HG03521 (cell line): ENCODE measurements around the gene RHOT1.
"Not testable (repeated sequence)": the region's sequence is repeated elsewhere in the genome, so short reads cannot be mapped to it uniquely, and the experiment has no call there.

Experiments used
- ATAC-seq: cut with Tn5 transposase; IDR thresholded peaks from one replicate; pipeline ENCODE4 v1.9.1; 2021; ENCODE audit warnings: mild to moderate bottlenecking, moderate library complexity; ENCODE audit not compliant: unreplicated experiment

RHOT1 gene

GRCh38 chr17:32123782-32124181, 18.5 kb upstream of the RHOT1 start:
- ATAC-seq: no peak

- ATAC-seq: no peak
Observed at GRCh38 chr17:32124985-32125847, 17.1 kb upstream of the RHOT1 start.

- no peak for ATAC-seq
Observed at GRCh38 chr17:32125848-32126153, 16.5 kb upstream of the RHOT1 start.

GRCh38 chr17:32126325-32126724, 16.0 kb upstream of the RHOT1 start:
- ATAC-seq: no peak

- ATAC-seq: no peak
Observed at GRCh38 chr17:32126746-32127145, 15.6 kb upstream of the RHOT1 start.

- ATAC-seq: peak; percentile 75
Observed at GRCh38 chr17:32127158-32127897, 15.0 kb upstream of the RHOT1 start.

- ATAC-seq: not testable (repeated sequence)
Observed at GRCh38 chr17:32128470-32128869, 13.8 kb upstream of the RHOT1 start.

- ATAC-seq: not testable (repeated sequence)
Observed at GRCh38 chr17:32135497-32136117, 6.7 kb upstream of the RHOT1 start.

- no peak for ATAC-seq
Observed at GRCh38 chr17:32136856-32137255, 5.4 kb upstream of the RHOT1 start.

GRCh38 chr17:32139504-32139903, 2.8 kb upstream of the RHOT1 start:
- not testable (repeated sequence) for ATAC-seq

GRCh38 chr17:32141258-32141657, 1.0 kb upstream of the RHOT1 start:
- ATAC-seq: no peak

GRCh38 chr17:32141679-32142037, 644 bp upstream of the RHOT1 start:
- no peak for ATAC-seq

GRCh38 chr17:32142857-32143526, 690 bp downstream of the RHOT1 start:
- ATAC-seq: no peak

- no peak for ATAC-seq
Observed at GRCh38 chr17:32143527-32143870, 1.2 kb downstream of the RHOT1 start.

GRCh38 chr17:32144442-32144841, 2.1 kb downstream of the RHOT1 start:
- not testable (repeated sequence) for ATAC-seq

GRCh38 chr17:32148351-32148750, 6.0 kb downstream of the RHOT1 start:
- ATAC-seq: no peak

- no peak for ATAC-seq
Observed at GRCh38 chr17:32150358-32150757, 8.1 kb downstream of the RHOT1 start.

- ATAC-seq: no peak
Observed at GRCh38 chr17:32152130-32152529, 9.8 kb downstream of the RHOT1 start.

GRCh38 chr17:32155896-32156295, 13.6 kb downstream of the RHOT1 start:
- no peak for ATAC-seq

GRCh38 chr17:32156656-32157055, 14.4 kb downstream of the RHOT1 start:
- no peak for ATAC-seq

- no peak for ATAC-seq
Observed at GRCh38 chr17:32157225-32157624, 14.9 kb downstream of the RHOT1 start.
